ENCODE measurements around the gene RAB21.

Gene RAB21

GRCh38 chr12:71840231-71840847, 85.7 kb downstream of the RAB21 start:
- no peak overlapping the region for H3K14ac ChIP-seq (ENCODE audit: low read length in 2 of 2)
- H3K4me1 ChIP-seq (ENCODE audit: control insufficient read depth, insufficient read depth, low read depth, low read length) = peaks cover 4% of the 10 kb centered on the region
- no peak overlapping the region for H4K91ac ChIP-seq (ENCODE audit: low read length)
- H2BK12ac ChIP-seq (ENCODE audit: low read length in 2 of 2) = peak overlapping the region in 1 of 2 experiments; percentile 60
- peak overlapping the region in 1 of 2 experiments; percentile 73 for H3K4ac ChIP-seq (ENCODE audit: low read depth in 1 of 2, low read length in 2 of 2)
- H3K9me3 ChIP-seq (ENCODE audit: control insufficient read depth, low read length) = no peaks in the 10 kb centered on the region
- H3K27me3 ChIP-seq (ENCODE audit: control insufficient read depth in 1 of 2, insufficient read depth in 1 of 2, low read length in 2 of 2) = no peaks in the 10 kb centered on the region
- peaks cover 3% of the 10 kb centered on the region for H3K79me1 ChIP-seq (replicated peaks; ENCODE audit: low read length, poor library complexity, severe bottlenecking)
- H2BK5ac ChIP-seq (ENCODE audit: low read depth, low read length, poor library complexity, severe bottlenecking) = no peak overlapping the region
- no peak overlapping the region for H2BK15ac ChIP-seq (ENCODE audit: low read depth, poor library complexity, severe bottlenecking)
- H2BK120ac ChIP-seq (ENCODE audit: low read depth, low read length) = no peak overlapping the region
- H3K36me3 ChIP-seq (ENCODE audit: control insufficient read depth in 1 of 2, insufficient read depth in 2 of 2, low read depth in 1 of 2, low read length in 2 of 2) = peaks cover 0 to 22% of the 10 kb centered on the region in 2 experiments
- peak overlapping the region in 1 of 2 experiments; percentile 55 for H3K18ac ChIP-seq (ENCODE audit: low read depth in 1 of 2, low read length in 2 of 2)
- peak overlapping the region; percentile 87 for H3K27ac ChIP-seq (ENCODE audit: low read length, poor library complexity, severe bottlenecking)
- peak overlapping the region; percentile 82 to 95 for H3K4me3 ChIP-seq (ENCODE audit: insufficient read depth in 1 of 2, low read depth in 1 of 2, low read length in 2 of 2)
- DNase-seq = peak; percentile 95
- no peak overlapping the region for H2AK5ac ChIP-seq (ENCODE audit: low read length, severe bottlenecking)
- H3K4me2 ChIP-seq (ENCODE audit: low read length, poor library complexity, severe bottlenecking) = peak overlapping the region; percentile 75
- H2AFZ ChIP-seq (ENCODE audit: low read depth, low read length) = no peak overlapping the region
- H4K8ac ChIP-seq (ENCODE audit: low read length) = peak overlapping the region; percentile 56
- no peak overlapping the region for H3K23ac ChIP-seq (ENCODE audit: low read length in 2 of 2)
- H3K9ac ChIP-seq (ENCODE audit: low read length) = peak overlapping the region; percentile 99
- under 1% methylated on average over 20 of the region's 20 CpGs for WGBS

DNA sequence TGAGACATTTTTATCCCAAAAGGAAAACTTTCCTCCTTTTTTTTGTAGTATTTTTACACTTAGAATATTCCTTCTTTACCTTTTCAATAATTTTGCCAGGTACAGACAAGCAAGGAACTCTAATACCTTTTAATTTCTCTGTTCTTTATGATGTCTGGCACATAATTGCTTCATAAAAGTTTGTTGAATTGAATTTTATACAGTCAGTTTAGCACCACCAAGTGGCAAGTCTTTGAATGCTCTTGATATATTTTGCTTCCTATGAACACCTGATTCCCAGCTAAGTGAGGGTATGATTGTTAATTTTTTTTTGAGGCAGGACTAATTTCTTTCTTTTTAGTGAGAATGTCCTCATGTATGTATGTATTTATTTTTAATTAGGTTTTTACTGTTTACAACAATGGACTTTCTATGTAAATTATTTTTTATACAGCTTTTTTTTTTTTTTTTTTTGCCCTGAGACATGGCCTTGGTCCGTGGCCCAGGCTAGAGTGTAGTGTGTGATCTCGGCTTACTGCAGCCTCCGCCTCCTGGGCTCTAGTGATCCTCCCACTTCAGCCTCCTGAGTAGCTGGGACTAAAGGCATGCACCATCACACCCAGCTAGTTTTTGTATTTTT, 91.8 kb downstream of the RAB21 start:
- Histone ChIP-seq H4K91ac (ENCODE audit: low read length) (no peak overlapping the region), H2BK15ac (ENCODE audit: low read depth, poor library complexity, severe bottlenecking) (no peak overlapping the region), H3K36me3 (ENCODE audit: control insufficient read depth in 1 of 2, insufficient read depth in 2 of 2, low read depth in 1 of 2, low read length in 2 of 2) (peaks cover 0 to 23% of the 10 kb centered on the region in 2 experiments), H2BK12ac (ENCODE audit: low read length in 2 of 2) (no peak overlapping the region), H3K14ac (ENCODE audit: low read length in 2 of 2) (no peak overlapping the region), H3K4ac (ENCODE audit: low read depth in 1 of 2, low read length in 2 of 2) (no peak overlapping the region), H3K27me3 (ENCODE audit: control insufficient read depth in 1 of 2, insufficient read depth in 1 of 2, low read length in 2 of 2) (no peaks in the 10 kb centered on the region), H3K4me3 (ENCODE audit: insufficient read depth in 1 of 2, low read depth in 1 of 2, low read length in 2 of 2) (no peak overlapping the region), H3K4me1 (ENCODE audit: control insufficient read depth, insufficient read depth, low read depth, low read length) (peaks cover 1% of the 10 kb centered on the region), H4K8ac (ENCODE audit: low read length) (peak overlapping the region; percentile 30), H3K9me3 (ENCODE audit: control insufficient read depth, low read length) (no peaks in the 10 kb centered on the region), H3K4me2 (ENCODE audit: low read length, poor library complexity, severe bottlenecking) (no peak overlapping the region), H2AK5ac (ENCODE audit: low read length, severe bottlenecking) (no peak overlapping the region), H3K79me1 (replicated peaks; ENCODE audit: low read length, poor library complexity, severe bottlenecking) (peaks cover 14% of the 10 kb centered on the region), H3K9ac (ENCODE audit: low read length) (peak overlapping the region; percentile 41), H2AFZ (ENCODE audit: low read depth, low read length) (no peak overlapping the region), H2BK5ac (ENCODE audit: low read depth, low read length, poor library complexity, severe bottlenecking) (no peak overlapping the region), H3K27ac (ENCODE audit: low read length, poor library complexity, severe bottlenecking) (no peak overlapping the region), H2BK120ac (ENCODE audit: low read depth, low read length) (no peak overlapping the region), H3K18ac (ENCODE audit: low read depth in 1 of 2, low read length in 2 of 2) (no peak overlapping the region), H3K23ac (ENCODE audit: low read length in 2 of 2) (no peak overlapping the region)
- DNase-seq = peak; percentile 61
- 100% methylated on average over 3 of the region's 3 CpGs for WGBS

GRCh38 chr12:71848212-71848611, 93.5 kb downstream of the RAB21 start:
- H3K27ac ChIP-seq (ENCODE audit: low read length, poor library complexity, severe bottlenecking) = no peak overlapping the region
- H2BK5ac ChIP-seq (ENCODE audit: low read depth, low read length, poor library complexity, severe bottlenecking) = no peak overlapping the region
- H2BK120ac ChIP-seq (ENCODE audit: low read depth, low read length) = no peak overlapping the region
- H4K8ac ChIP-seq (ENCODE audit: low read length) = no peak overlapping the region
- no peaks in the 10 kb centered on the region for H3K9me3 ChIP-seq (ENCODE audit: control insufficient read depth, low read length)
- no peak overlapping the region for H3K4me3 ChIP-seq (ENCODE audit: insufficient read depth in 1 of 2, low read depth in 1 of 2, low read length in 2 of 2)
- no peak overlapping the region for H2BK12ac ChIP-seq (ENCODE audit: low read length in 2 of 2)
- peaks cover 0 to 23% of the 10 kb centered on the region in 2 experiments for H3K36me3 ChIP-seq (ENCODE audit: control insufficient read depth in 1 of 2, insufficient read depth in 2 of 2, low read depth in 1 of 2, low read length in 2 of 2)
- peak; percentile 27 for DNase-seq
- H3K27me3 ChIP-seq (ENCODE audit: control insufficient read depth in 1 of 2, insufficient read depth in 1 of 2, low read length in 2 of 2) = no peaks in the 10 kb centered on the region
- H3K14ac ChIP-seq (ENCODE audit: low read length in 2 of 2) = no peak overlapping the region
- no peak overlapping the region for H2BK15ac ChIP-seq (ENCODE audit: low read depth, poor library complexity, severe bottlenecking)
- H3K9ac ChIP-seq (ENCODE audit: low read length) = peak overlapping the region; percentile 47
- no peak overlapping the region for H2AK5ac ChIP-seq (ENCODE audit: low read length, severe bottlenecking)
- no peak overlapping the region for H2AFZ ChIP-seq (ENCODE audit: low read depth, low read length)
- H3K4me2 ChIP-seq (ENCODE audit: low read length, poor library complexity, severe bottlenecking) = no peak overlapping the region
- no peak overlapping the region for H3K4ac ChIP-seq (ENCODE audit: low read depth in 1 of 2, low read length in 2 of 2)
- H3K79me1 ChIP-seq (replicated peaks; ENCODE audit: low read length, poor library complexity, severe bottlenecking) = peaks cover 26% of the 10 kb centered on the region
- H4K91ac ChIP-seq (ENCODE audit: low read length) = no peak overlapping the region
- H3K4me1 ChIP-seq (ENCODE audit: control insufficient read depth, insufficient read depth, low read depth, low read length) = no peaks in the 10 kb centered on the region
- H3K18ac ChIP-seq (ENCODE audit: low read depth in 1 of 2, low read length in 2 of 2) = no peak overlapping the region
- H3K23ac ChIP-seq (ENCODE audit: low read length in 2 of 2) = no peak overlapping the region

GRCh38 chr12:71849109-71849851, 94.6 kb downstream of the RAB21 start:
- H3K14ac ChIP-seq (ENCODE audit: low read length in 2 of 2) = no peak overlapping the region
- H3K4me1 ChIP-seq (ENCODE audit: control insufficient read depth, insufficient read depth, low read depth, low read length) = no peaks in the 10 kb centered on the region
- H2BK120ac ChIP-seq (ENCODE audit: low read depth, low read length) = no peak overlapping the region
- no peak overlapping the region for H4K8ac ChIP-seq (ENCODE audit: low read length)
- H2BK5ac ChIP-seq (ENCODE audit: low read depth, low read length, poor library complexity, severe bottlenecking) = no peak overlapping the region
- DNase-seq = no peak
- no peak overlapping the region for H3K9ac ChIP-seq (ENCODE audit: low read length)
- no peak overlapping the region for H3K27ac ChIP-seq (ENCODE audit: low read length, poor library complexity, severe bottlenecking)
- H2BK15ac ChIP-seq (ENCODE audit: low read depth, poor library complexity, severe bottlenecking) = no peak overlapping the region
- H3K27me3 ChIP-seq (ENCODE audit: control insufficient read depth in 1 of 2, insufficient read depth in 1 of 2, low read length in 2 of 2) = no peaks in the 10 kb centered on the region
- H3K23ac ChIP-seq (ENCODE audit: low read length in 2 of 2) = no peak overlapping the region
- no peak overlapping the region for H3K4me2 ChIP-seq (ENCODE audit: low read length, poor library complexity, severe bottlenecking)
- no peak overlapping the region for H4K91ac ChIP-seq (ENCODE audit: low read length)
- no peak overlapping the region for H2AK5ac ChIP-seq (ENCODE audit: low read length, severe bottlenecking)
- H3K79me1 ChIP-seq (replicated peaks; ENCODE audit: low read length, poor library complexity, severe bottlenecking) = peaks cover 26% of the 10 kb centered on the region
- no peak overlapping the region for H3K18ac ChIP-seq (ENCODE audit: low read depth in 1 of 2, low read length in 2 of 2)
- H3K9me3 ChIP-seq (ENCODE audit: control insufficient read depth, low read length) = no peaks in the 10 kb centered on the region
- H3K4ac ChIP-seq (ENCODE audit: low read depth in 1 of 2, low read length in 2 of 2) = no peak overlapping the region
- H3K4me3 ChIP-seq (ENCODE audit: insufficient read depth in 1 of 2, low read depth in 1 of 2, low read length in 2 of 2) = no peak overlapping the region
- H3K36me3 ChIP-seq (ENCODE audit: control insufficient read depth in 1 of 2, insufficient read depth in 2 of 2, low read depth in 1 of 2, low read length in 2 of 2) = peaks cover 0 to 17% of the 10 kb centered on the region in 2 experiments
- 96% methylated on average over 7 of the region's 8 CpGs for WGBS
- no peak overlapping the region for H2AFZ ChIP-seq (ENCODE audit: low read depth, low read length)
- no peak overlapping the region for H2BK12ac ChIP-seq (ENCODE audit: low read length in 2 of 2)

All from mesenchymal stem cell (in vitro differentiated cells and primary cell).